ENCODE measurements around the gene DCLK1. TPM values are rescaled to one million over a fixed set of nuclear protein-coding genes. Genes with fewer than 3 reads are reported as not detected.
"Not testable (repeated sequence)": the region's sequence is repeated elsewhere in the genome, so short reads cannot be mapped to it uniquely, and the experiment has no call there.

The DCLK1 gene
- total RNA-seq, 1 donor from 2014 or later = 6.4 TPM

- H3K36me3 ChIP-seq = no peaks in the 10 kb centered on the region
- DNase-seq (ENCODE audit: low spot score) = no peak
- H3K27me3 Mint-ChIP-seq (ENCODE audit: insufficient read depth, low read depth) = no peaks in the 10 kb centered on the region
- no peak overlapping the region for H3K9ac ChIP-seq
- no peak overlapping the region for H2AFZ ChIP-seq (replicated peaks)
- H3K9me3 ChIP-seq (ENCODE audit: low read depth) = no peaks in the 10 kb centered on the region
- no peaks in the 10 kb centered on the region for H3F3A ChIP-seq (ENCODE audit: low read depth)
- H3K4me3 ChIP-seq = no peak overlapping the region
- no peak overlapping the region for H3K27ac Mint-ChIP-seq
- no peaks in the 10 kb centered on the region for H4K20me1 ChIP-seq (ENCODE audit: low read depth)
- peaks cover 11% of the 10 kb centered on the region for H3K4me1 Mint-ChIP-seq
- no peaks in the 10 kb centered on the region for H3K79me2 ChIP-seq (ENCODE audit: low read depth)
- peaks cover 2% of the 10 kb centered on the region for H3K36me3 Mint-ChIP-seq
- H3K4me3 Mint-ChIP-seq = no peak overlapping the region
- no peak for TF ChIP-seq EZH2phosphoT487 (IDR thresholded peaks at IDR 0.05)
- no peak for TF ChIP-seq CTCF (IDR thresholded peaks at IDR 0.05)
- TF ChIP-seq EZH2 (IDR thresholded peaks at IDR 0.05) = no peak
- H3K4me1 ChIP-seq = peaks cover 5% of the 10 kb centered on the region
- no peak overlapping the region for H3K4me2 ChIP-seq
- no peaks in the 10 kb centered on the region for H3K9me3 Mint-ChIP-seq
- no peaks in the 10 kb centered on the region for H3K27me3 ChIP-seq
- H3K27ac ChIP-seq = no peak overlapping the region
These were observed 25.5 kb downstream of the DCLK1 start for GRCh38 chr13:36105726-36106125.

- peaks cover 2% of the 10 kb centered on the region for H3K36me3 Mint-ChIP-seq
- no peaks in the 10 kb centered on the region for H3K27me3 ChIP-seq
- no peak for DNase-seq (ENCODE audit: low spot score)
These were observed 28.5 kb downstream of the DCLK1 start for GRCh38 chr13:36102721-36103120.

GRCh38 chr13:36101907-36102306 lies 29.3 kb downstream of the DCLK1 start:
- not testable (repeated sequence) for H3K4me1 Mint-ChIP-seq; DNase-seq (ENCODE audit: low spot score); H3K4me2 ChIP-seq; H3K4me1 ChIP-seq; H3K4me3 Mint-ChIP-seq; H3F3A ChIP-seq (ENCODE audit: low read depth); H3K27ac ChIP-seq; H3K79me2 ChIP-seq (ENCODE audit: low read depth); H3K36me3 ChIP-seq; H3K4me3 ChIP-seq; H3K27me3 Mint-ChIP-seq (ENCODE audit: insufficient read depth, low read depth); H3K9me3 ChIP-seq (ENCODE audit: low read depth); H2AFZ ChIP-seq (replicated peaks); H3K9me3 Mint-ChIP-seq; H4K20me1 ChIP-seq (ENCODE audit: low read depth); H3K9ac ChIP-seq; H3K36me3 Mint-ChIP-seq; H3K27ac Mint-ChIP-seq; H3K27me3 ChIP-seq

More at GRCh38 chr13:36102721-36103120, 28.5 kb downstream of the DCLK1 start:
- Histone ChIP-seq H3F3A (ENCODE audit: low read depth) (no peaks in the 10 kb centered on the region), H3K9me3 (ENCODE audit: low read depth) (no peaks in the 10 kb centered on the region), H4K20me1 (ENCODE audit: low read depth) (no peaks in the 10 kb centered on the region), H3K9ac (no peak overlapping the region), H3K4me3 (no peak overlapping the region), H3K27ac (no peak overlapping the region), H3K79me2 (ENCODE audit: low read depth) (no peaks in the 10 kb centered on the region), H3K36me3 (no peaks in the 10 kb centered on the region), H3K4me1 (no peaks in the 10 kb centered on the region), H2AFZ (replicated peaks) (no peak overlapping the region), H3K4me2 (no peak overlapping the region)
- Mint-ChIP-seq H3K27me3 (ENCODE audit: insufficient read depth, low read depth) (no peaks in the 10 kb centered on the region), H3K27ac (no peak overlapping the region), H3K9me3 (no peaks in the 10 kb centered on the region), H3K4me1 (no peaks in the 10 kb centered on the region), H3K4me3 (no peak overlapping the region)
- TF ChIP-seq EZH2 (IDR thresholded peaks at IDR 0.05) (no peak), EZH2phosphoT487 (IDR thresholded peaks at IDR 0.05) (no peak), CTCF (IDR thresholded peaks at IDR 0.05) (no peak)

GRCh38 chr13:36101157-36101556 lies 30.0 kb downstream of the DCLK1 start:
- Mint-ChIP-seq H3K4me3 (no peak overlapping the region), H3K27ac (no peak overlapping the region), H3K36me3 (no peaks in the 10 kb centered on the region), H3K4me1 (peaks cover 8% of the 10 kb centered on the region), H3K27me3 (ENCODE audit: insufficient read depth, low read depth) (no peaks in the 10 kb centered on the region), H3K9me3 (no peaks in the 10 kb centered on the region)
- H3K27ac ChIP-seq = no peak overlapping the region
- no peaks in the 10 kb centered on the region for H3K27me3 ChIP-seq
- no peak for DNase-seq (ENCODE audit: low spot score)
- no peak for TF ChIP-seq CTCF (IDR thresholded peaks at IDR 0.05)
- TF ChIP-seq EZH2phosphoT487 (IDR thresholded peaks at IDR 0.05) = no peak
- TF ChIP-seq EZH2 (IDR thresholded peaks at IDR 0.05) = no peak
- H3K4me1 ChIP-seq = no peaks in the 10 kb centered on the region
- no peak overlapping the region for H3K9ac ChIP-seq
- no peak overlapping the region for H2AFZ ChIP-seq (replicated peaks)
- no peak overlapping the region for H3K4me3 ChIP-seq
- H4K20me1 ChIP-seq (ENCODE audit: low read depth) = no peaks in the 10 kb centered on the region
- no peaks in the 10 kb centered on the region for H3K9me3 ChIP-seq (ENCODE audit: low read depth)
- no peaks in the 10 kb centered on the region for H3K79me2 ChIP-seq (ENCODE audit: low read depth)
- H3K36me3 ChIP-seq = no peaks in the 10 kb centered on the region
- no peak overlapping the region for H3K4me2 ChIP-seq
- no peaks in the 10 kb centered on the region for H3F3A ChIP-seq (ENCODE audit: low read depth)
